TTC549 (cell line): ENCODE data around the gene TPRG1L.
"Not testable (repeated sequence)": the region's sequence is repeated elsewhere in the genome, so short reads cannot be mapped to it uniquely, and the experiment has no call there.

ENCODE experiments used
- FAIRE-seq: peaks from 2 replicates; lab custom pipeline; 2012; peaks lifted over from hg19 to GRCh38; lab: Jason Lieb, UNC

Gene TPRG1L

GRCh38 chr1:3624200-3625136 is at the start of gene TPRG1L:
Gene TPRG1L, plus strand, starts transcription at chr1:3625015. Its CDS starts 58 bp downstream, at chr1:3625073.
- no peak for FAIRE-seq

- not testable (repeated sequence) for FAIRE-seq
Observed at GRCh38 chr1:3575515-3575914, 49.3 kb upstream of the TPRG1L start.

GRCh38 chr1:3575993-3576392 is 48.8 kb upstream of the TPRG1L start:
- FAIRE-seq = no peak

GRCh38 chr1:3577300-3577699 is 47.5 kb upstream of the TPRG1L start:
- FAIRE-seq = no peak

- FAIRE-seq = no peak
Observed at GRCh38 chr1:3577711-3578432, 46.9 kb upstream of the TPRG1L start.

GRCh38 chr1:3578433-3578805 is 46.4 kb upstream of the TPRG1L start:
- no peak for FAIRE-seq

- FAIRE-seq = no peak
Observed at GRCh38 chr1:3578906-3579305, 45.9 kb upstream of the TPRG1L start.

GRCh38 chr1:3579626-3580025 is 45.2 kb upstream of the TPRG1L start:
- no peak for FAIRE-seq

GRCh38 chr1:3580231-3580630 is 44.6 kb upstream of the TPRG1L start:
- FAIRE-seq = no peak

GRCh38 chr1:3581296-3582036 is 43.3 kb upstream of the TPRG1L start:
- FAIRE-seq = no peak

- not testable (repeated sequence) for FAIRE-seq
Observed at GRCh38 chr1:3583751-3584150, 41.1 kb upstream of the TPRG1L start.

- no peak for FAIRE-seq
Observed at GRCh38 chr1:3584915-3585314, 39.9 kb upstream of the TPRG1L start.

GRCh38 chr1:3585353-3585868 is 39.4 kb upstream of the TPRG1L start:
- not testable (repeated sequence) for FAIRE-seq

GRCh38 chr1:3585940-3586568 is 38.8 kb upstream of the TPRG1L start:
- FAIRE-seq = no peak

- FAIRE-seq = no peak
Observed at GRCh38 chr1:3586986-3587759, 37.6 kb upstream of the TPRG1L start.

GRCh38 chr1:3588395-3588794 is 36.4 kb upstream of the TPRG1L start:
- no peak for FAIRE-seq

- no peak for FAIRE-seq
Observed at GRCh38 chr1:3590139-3590763, 34.6 kb upstream of the TPRG1L start.

- FAIRE-seq = no peak
Observed at GRCh38 chr1:3590951-3591865, 33.6 kb upstream of the TPRG1L start.

- no peak for FAIRE-seq
Observed at GRCh38 chr1:3593334-3593733, 31.5 kb upstream of the TPRG1L start.

GRCh38 chr1:3593745-3594144 is 31.1 kb upstream of the TPRG1L start:
- no peak for FAIRE-seq
